C4-2B (cell line): ENCODE measurements around the gene LRRC3.

ENCODE experiments used
- H3K27ac ChIP-seq: fragments of 450-650 bp; 2 replicates; pipeline ENCODE4 v1.5.1; 2017
- ZFX ChIP-seq: fragments of 450-650 bp; IDR thresholded peaks from 2 replicates; pipeline ENCODE4 v1.6.1; 2017
- TF ChIP-seq, protein P1 (sequence below): fragments of 450-650 bp; conservative IDR thresholded peaks from 2 replicates; pipeline ENCODE4 v1.5.1; 2017; ENCODE audit warnings: mild to moderate bottlenecking

The LRRC3 gene

DNA sequence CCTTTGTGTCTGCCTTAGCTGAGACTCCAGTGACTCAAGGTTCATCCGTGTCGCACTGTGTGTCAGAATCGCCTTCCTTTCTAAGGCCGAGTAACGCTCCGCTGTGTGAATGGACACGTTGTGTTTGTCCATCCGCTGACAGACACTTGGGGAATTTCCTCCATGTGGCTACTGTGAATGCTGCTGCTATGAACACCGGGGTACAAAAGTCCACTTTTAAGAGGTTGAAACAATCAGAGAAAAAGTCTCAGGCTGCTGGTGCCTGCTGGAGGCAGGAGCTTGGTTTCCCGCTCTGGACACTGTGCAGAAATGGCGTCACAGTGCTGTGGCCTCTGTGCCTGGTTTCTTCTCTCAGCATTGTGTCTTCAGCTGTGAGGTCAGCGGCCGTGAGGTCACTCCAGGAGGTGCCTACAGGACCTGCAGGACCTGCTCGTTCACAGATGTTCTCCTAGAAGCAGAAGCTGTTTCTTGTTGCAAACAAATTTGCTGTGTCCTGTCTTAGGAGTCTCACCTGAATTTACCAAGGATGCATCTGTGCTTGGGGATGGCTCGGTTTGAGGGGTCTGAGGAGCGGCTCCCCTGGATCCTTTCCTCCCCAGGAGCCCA is 50.5 kb downstream of the LRRC3 start:
- H3K27ac ChIP-seq = no peak overlapping the region
- TF ChIP-seq, protein P1, sequence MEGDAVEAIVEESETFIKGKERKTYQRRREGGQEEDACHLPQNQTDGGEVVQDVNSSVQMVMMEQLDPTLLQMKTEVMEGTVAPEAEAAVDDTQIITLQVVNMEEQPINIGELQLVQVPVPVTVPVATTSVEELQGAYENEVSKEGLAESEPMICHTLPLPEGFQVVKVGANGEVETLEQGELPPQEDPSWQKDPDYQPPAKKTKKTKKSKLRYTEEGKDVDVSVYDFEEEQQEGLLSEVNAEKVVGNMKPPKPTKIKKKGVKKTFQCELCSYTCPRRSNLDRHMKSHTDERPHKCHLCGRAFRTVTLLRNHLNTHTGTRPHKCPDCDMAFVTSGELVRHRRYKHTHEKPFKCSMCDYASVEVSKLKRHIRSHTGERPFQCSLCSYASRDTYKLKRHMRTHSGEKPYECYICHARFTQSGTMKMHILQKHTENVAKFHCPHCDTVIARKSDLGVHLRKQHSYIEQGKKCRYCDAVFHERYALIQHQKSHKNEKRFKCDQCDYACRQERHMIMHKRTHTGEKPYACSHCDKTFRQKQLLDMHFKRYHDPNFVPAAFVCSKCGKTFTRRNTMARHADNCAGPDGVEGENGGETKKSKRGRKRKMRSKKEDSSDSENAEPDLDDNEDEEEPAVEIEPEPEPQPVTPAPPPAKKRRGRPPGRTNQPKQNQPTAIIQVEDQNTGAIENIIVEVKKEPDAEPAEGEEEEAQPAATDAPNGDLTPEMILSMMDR = no peak
- TF ChIP-seq ZFX = no peak

DNA sequence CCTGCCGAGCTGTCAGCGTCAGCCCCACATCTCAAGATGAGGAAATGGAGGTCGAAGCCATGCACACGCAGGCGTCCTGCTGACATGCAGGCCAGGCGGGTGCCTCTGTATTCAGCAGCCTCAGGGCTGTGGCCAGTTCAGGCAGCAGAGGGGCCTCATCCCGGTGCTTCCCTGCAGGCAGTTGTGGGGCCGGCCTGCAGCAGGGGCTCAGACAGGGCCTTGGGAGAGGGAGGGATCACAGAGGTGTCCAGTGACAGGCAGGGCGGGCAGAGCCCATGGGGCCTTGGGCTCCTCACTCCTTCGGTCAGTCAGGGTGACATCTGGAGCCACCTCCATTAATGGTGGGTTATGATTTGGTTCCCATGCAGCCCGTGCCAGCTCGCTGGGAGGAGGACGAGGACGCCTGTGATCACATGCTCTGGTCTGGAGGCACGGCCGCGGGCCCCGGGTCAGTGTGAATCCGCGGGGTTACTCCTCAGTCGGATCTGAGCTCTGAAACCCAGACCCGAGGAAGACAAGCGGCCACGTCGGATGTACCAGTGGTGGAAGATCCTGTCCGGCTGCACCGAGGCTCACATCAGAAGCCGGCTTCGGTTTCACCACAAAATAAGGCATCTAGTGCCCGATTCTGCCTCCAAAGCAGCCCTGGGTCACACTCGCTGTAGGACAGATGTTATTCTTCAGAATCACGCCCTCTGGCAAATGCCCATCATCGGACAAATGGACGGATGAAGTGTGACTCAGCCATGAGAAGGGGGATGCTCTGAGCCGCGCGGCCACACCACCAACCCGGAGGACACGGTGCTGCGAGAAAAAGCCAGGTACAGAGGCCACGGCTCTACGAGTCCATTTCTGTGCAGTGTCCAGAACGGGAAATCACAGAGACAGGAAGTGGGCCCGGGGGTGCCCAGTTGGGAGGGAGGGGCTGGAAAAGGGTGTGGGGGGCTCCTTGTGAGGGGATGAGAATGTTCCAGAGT is 51.3 kb downstream of the LRRC3 start:
- no peak for TF ChIP-seq ZFX
- TF ChIP-seq, protein P1 = no peak
- no peak overlapping the region for H3K27ac ChIP-seq

DNA sequence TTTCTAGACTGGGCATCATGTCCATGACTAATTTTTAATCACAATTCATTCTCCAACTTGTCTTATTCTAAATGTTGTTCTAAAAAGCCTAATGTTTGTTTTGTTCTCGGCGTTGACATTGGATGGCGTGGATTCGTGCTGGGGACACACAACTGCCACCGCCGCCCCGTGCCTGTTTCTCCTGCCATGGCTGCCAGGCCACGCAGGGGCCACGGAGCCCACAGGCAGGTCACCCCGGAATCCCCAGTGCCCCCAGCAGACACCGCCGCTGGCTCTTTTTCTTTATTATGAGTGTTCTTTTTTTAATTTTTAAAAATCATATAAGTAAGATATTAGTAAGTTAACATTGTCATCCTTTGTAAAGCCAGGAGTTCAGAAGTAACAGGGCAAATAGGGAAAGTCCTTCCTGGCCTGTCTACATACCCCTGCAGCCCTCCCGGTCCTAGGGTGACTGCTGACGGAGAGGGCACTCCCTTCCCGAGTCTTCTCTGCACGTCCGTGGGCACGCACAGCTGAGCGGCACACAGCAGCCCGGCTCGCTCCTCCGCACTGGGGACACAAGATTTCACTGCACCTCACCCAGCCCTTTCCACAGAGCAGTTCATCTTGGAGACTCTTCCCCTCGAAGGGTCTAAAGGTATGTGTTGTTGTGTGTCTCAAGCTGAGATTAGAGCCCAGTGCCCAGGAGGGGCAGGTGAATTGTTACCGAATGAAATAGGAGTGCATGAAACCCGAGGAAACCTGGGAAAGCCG is 52.5 kb downstream of the LRRC3 start:
- TF ChIP-seq ZFX = no peak
- TF ChIP-seq, protein P1 = no peak
- H3K27ac ChIP-seq = no peak overlapping the region

DNA sequence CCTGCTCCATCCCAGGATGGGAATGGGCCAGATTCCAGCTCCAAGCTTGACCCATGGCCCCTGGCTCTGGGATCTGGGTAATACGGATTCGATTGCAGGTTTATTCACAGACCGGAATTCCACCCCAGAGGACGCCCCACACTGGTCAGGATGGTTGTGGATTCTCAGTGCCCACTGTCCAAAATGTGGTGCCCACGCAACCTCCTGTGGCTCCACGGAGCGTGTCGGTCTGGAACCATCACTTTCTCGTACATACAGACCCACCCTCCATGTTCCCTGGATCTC is 53.1 kb downstream of the LRRC3 start:
- H3K27ac ChIP-seq = no peak overlapping the region
- TF ChIP-seq, protein P1 = no peak
- no peak for TF ChIP-seq ZFX

DNA sequence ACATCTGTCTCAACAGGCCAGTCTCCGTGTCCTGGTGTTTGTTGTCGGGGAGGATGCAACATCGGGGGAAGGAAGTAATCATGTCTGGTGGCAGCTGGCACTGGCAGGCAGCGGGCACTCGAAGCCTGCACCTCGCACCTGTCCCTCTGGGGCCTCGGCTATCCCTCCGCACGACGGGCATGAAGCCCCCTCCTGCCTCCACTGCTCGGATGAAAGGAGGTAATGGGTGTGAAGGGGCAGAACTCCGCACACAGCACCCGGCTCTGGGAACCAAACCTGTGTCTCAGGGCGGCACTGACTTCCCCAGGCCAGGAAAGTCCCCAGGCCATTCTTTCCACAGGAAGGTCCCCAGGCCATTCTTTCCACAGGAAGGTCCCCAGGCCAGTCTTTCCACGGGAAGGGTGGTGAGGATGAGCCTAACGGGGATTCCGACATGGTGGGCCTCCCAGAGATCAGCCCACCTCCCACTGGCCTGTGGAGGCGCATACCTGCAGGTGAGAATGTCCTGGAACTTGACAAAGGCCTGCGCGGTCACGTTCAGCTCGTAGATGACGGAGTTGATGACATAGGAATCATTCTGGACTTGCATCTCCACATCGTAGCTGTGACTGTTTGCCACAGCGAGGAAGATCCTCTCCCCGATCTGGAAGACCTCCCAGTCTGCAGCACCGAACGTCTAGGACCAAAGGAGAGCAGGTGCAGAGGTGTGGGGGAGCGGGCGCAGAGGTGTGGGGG is 53.6 kb downstream of the LRRC3 start:
- H3K27ac ChIP-seq = no peak overlapping the region
- TF ChIP-seq, protein P1 = no peak
- TF ChIP-seq ZFX = no peak

DNA sequence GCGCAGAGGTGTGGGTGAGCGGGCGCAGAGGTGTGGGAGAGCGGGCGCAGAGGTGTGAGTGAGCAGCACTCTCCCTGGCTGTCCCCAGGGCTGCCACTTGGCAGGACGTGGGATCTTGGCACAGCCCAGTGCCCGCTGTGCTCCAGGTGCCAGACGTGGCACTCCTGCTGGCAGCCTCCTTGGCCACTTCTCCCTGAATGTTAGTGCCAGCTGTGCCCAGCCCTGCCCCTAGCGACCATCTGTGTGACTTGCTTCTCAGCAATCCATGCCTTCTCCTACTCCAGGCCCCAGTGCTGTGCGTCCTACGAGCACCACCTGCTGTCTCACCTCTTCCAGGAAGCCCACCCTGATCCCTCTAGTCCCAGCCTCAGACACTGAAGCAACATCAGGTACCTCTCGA is 54.2 kb downstream of the LRRC3 start:
- H3K27ac ChIP-seq = no peak overlapping the region
- TF ChIP-seq ZFX = no peak
- TF ChIP-seq, protein P1 = no peak; the same call in none of the 2 replicates
